Lower leg skin (tissue), 3 donors: ENCODE data around the gene DPP10.
"Not testable (repeated sequence)": the region's sequence is repeated elsewhere in the genome, so short reads cannot be mapped to it uniquely, and the experiment has no call there.

Experiments used
- CTCF ChIP-seq, 3 donors: fragments of 450-650 bp; IDR thresholded peaks; one replicate each; pipeline ENCODE4 v1.5.1; 2016; ENCODE audit warnings: antibody characterized with exemption in 3 of 3, mild to moderate bottlenecking in 3 of 3, moderate library complexity in 2 of 3
- POLR2A ChIP-seq, 2 donors: fragments of 450-650 bp; IDR thresholded peaks; one replicate each; pipeline ENCODE4 v1.6.1; 2016 to 2017; ENCODE audit warnings: antibody characterized with exemption in 2 of 2, mild to moderate bottlenecking in 1 of 2, moderate library complexity in 1 of 2

- TF ChIP-seq CTCF, POLR2A (IDR thresholded peaks at IDR 0.05): not testable (repeated sequence)
Measured at GRCh38 chr2:115086051-115086620, 643.7 kb downstream of the DPP10 start.
